ENCODE data around the gene LPIN2. TPM values are rescaled to one million over a fixed set of nuclear protein-coding genes. Genes with fewer than 3 reads are reported as not detected.

The LPIN2 gene
- total and polyA plus RNA-seq, 2 experiments from 2014 or later = 9.0 to 10.8 TPM

GRCh38 chr18:3059272-3059671, 46.3 kb upstream of the LPIN2 start:
- ATAC-seq = no peak
- H3K27me3 Mint-ChIP-seq (ENCODE audit: insufficient read depth, low read depth, poor library complexity) = peaks cover 1% of the 10 kb centered on the region
- Histone ChIP-seq H4K20me1 (replicated peaks; ENCODE audit: insufficient read depth) (no peaks in the 10 kb centered on the region), H3K4me3 (no peak overlapping the region), H3K36me3 (ENCODE audit: insufficient read depth) (no peaks in the 10 kb centered on the region), H3K79me2 (replicated peaks; ENCODE audit: insufficient read depth) (no peaks in the 10 kb centered on the region), H2AFZ (no peak overlapping the region), H3K27ac (ENCODE audit: low read depth) (no peak overlapping the region), H3K4me2 (no peak overlapping the region), H3K27me3 (ENCODE audit: insufficient read depth) (no peaks in the 10 kb centered on the region), H3F3A (replicated peaks; ENCODE audit: low read depth) (no peaks in the 10 kb centered on the region), H3K4me1 (ENCODE audit: insufficient read depth) (peaks cover 5% of the 10 kb centered on the region), H3K9me2 (ENCODE audit: insufficient read depth) (no peaks in the 10 kb centered on the region)
- no peak overlapping the region for H3K4me3 Mint-ChIP-seq
- peaks cover 12% of the 10 kb centered on the region for H3K4me1 Mint-ChIP-seq
- DNase-seq (ENCODE audit: low spot score) = no peak
- H3K9me3 Mint-ChIP-seq = peaks cover 2% of the 10 kb centered on the region; the same call in 2 of the 3 replicates
- H3K27ac Mint-ChIP-seq = no peak overlapping the region
- TF ChIP-seq ZNF331 (CRISPR knock-in tag; IDR thresholded peaks at IDR 0.05; ENCODE audit: low read depth) (no peak), CREB1 (CRISPR knock-in tag; IDR thresholded peaks at IDR 0.05; ENCODE audit: low read depth) (no peak), ETS1 (IDR thresholded peaks at IDR 0.05) (no peak), EZH2phosphoT487 (IDR thresholded peaks at IDR 0.05; ENCODE audit: unreplicated experiment) (no peak), CTCF (conservative IDR thresholded peaks at IDR 0.05; ENCODE audit: low read depth in 2 of 2) (no peak), REST (IDR thresholded peaks at IDR 0.05; ENCODE audit: unreplicated experiment) (no peak), ZNF462 (CRISPR knock-in tag; IDR thresholded peaks at IDR 0.05) (no peak), EZH2 (IDR thresholded peaks at IDR 0.05; ENCODE audit: low read depth, unreplicated experiment) (no peak), NANOG (IDR thresholded peaks at IDR 0.05; ENCODE audit: borderline replicate concordance) (no peak), STAT1 (IDR thresholded peaks at IDR 0.05; ENCODE audit: unreplicated experiment) (no peak), POLR2AphosphoS5 (IDR thresholded peaks at IDR 0.05; ENCODE audit: low read depth) (no peak), JUNB (IDR thresholded peaks at IDR 0.05; ENCODE audit: unreplicated experiment) (no peak), ZNF114 (CRISPR knock-in tag; IDR thresholded peaks at IDR 0.05) (no peak)
- H3K36me3 Mint-ChIP-seq (ENCODE audit: low read depth) = no peaks in the 10 kb centered on the region; the same call in 2 of the 3 replicates
